ENCODE data around the gene PKD1L1. TPM values are rescaled to one million over a fixed set of nuclear protein-coding genes. Genes with fewer than 3 reads are reported as not detected.
A peak's percentile ranks its signal among the peaks of the same experiment; 100 is the strongest.

PKD1L1 gene, protein sequence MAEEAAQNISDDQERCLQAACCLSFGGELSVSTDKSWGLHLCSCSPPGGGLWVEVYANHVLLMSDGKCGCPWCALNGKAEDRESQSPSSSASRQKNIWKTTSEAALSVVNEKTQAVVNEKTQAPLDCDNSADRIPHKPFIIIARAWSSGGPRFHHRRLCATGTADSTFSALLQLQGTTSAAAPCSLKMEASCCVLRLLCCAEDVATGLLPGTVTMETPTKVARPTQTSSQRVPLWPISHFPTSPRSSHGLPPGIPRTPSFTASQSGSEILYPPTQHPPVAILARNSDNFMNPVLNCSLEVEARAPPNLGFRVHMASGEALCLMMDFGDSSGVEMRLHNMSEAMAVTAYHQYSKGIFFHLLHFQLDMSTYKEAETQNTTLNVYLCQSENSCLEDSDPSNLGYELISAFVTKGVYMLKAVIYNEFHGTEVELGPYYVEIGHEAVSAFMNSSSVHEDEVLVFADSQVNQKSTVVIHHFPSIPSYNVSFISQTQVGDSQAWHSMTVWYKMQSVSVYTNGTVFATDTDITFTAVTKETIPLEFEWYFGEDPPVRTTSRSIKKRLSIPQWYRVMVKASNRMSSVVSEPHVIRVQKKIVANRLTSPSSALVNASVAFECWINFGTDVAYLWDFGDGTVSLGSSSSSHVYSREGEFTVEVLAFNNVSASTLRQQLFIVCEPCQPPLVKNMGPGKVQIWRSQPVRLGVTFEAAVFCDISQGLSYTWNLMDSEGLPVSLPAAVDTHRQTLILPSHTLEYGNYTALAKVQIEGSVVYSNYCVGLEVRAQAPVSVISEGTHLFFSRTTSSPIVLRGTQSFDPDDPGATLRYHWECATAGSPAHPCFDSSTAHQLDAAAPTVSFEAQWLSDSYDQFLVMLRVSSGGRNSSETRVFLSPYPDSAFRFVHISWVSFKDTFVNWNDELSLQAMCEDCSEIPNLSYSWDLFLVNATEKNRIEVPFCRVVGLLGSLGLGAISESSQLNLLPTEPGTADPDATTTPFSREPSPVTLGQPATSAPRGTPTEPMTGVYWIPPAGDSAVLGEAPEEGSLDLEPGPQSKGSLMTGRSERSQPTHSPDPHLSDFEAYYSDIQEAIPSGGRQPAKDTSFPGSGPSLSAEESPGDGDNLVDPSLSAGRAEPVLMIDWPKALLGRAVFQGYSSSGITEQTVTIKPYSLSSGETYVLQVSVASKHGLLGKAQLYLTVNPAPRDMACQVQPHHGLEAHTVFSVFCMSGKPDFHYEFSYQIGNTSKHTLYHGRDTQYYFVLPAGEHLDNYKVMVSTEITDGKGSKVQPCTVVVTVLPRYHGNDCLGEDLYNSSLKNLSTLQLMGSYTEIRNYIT (N-terminal part only)
- 0.11 and 0.19 TPM in 2 replicates for total RNA-seq
- long read RNA-seq, result 0 reads

DNA sequence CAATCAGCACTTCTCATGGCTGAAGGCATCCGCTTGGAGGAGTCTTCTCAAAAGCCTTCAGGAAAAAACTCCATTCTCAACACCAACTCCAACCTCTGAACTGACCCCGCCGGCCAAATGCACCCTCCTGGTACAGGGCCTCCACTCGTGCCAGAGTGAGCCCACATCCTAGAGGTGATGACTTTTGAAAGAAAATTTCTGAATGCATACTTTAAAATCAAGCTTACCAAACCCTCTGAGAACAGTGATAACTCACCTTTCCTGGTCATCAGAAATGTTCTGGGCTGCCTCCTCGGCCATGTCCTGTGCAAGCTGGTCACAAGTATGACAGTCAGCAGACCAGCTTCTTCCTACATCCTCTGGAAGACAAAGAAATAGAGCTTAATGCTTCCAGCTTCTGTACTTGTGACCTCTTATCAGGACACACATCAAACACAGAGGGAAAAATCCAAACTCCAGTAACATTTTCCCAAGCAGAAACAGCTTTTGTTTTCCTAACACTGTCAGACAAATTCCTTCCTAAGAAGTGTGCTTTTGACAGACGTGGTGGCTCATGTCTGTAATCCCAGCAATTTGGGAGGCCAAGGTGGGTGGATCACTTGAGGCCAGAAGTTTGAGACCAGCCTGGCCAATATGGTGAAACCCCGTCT, at the start of gene PKD1L1:
Gene PKD1L1, minus strand, starts transcription at position 326 of the 650 bp plus-strand sequence. Its CDS starts 26 bp downstream, at position 300.
- no peaks in the 10 kb centered on the region for H3K27me3 Mint-ChIP-seq (ENCODE audit: low read depth)
- no peaks in the 10 kb centered on the region for H3K9me3 Mint-ChIP-seq
- no peak for DNase-seq (ENCODE audit: low read depth, low spot score)
- TF ChIP-seq, protein P1, sequence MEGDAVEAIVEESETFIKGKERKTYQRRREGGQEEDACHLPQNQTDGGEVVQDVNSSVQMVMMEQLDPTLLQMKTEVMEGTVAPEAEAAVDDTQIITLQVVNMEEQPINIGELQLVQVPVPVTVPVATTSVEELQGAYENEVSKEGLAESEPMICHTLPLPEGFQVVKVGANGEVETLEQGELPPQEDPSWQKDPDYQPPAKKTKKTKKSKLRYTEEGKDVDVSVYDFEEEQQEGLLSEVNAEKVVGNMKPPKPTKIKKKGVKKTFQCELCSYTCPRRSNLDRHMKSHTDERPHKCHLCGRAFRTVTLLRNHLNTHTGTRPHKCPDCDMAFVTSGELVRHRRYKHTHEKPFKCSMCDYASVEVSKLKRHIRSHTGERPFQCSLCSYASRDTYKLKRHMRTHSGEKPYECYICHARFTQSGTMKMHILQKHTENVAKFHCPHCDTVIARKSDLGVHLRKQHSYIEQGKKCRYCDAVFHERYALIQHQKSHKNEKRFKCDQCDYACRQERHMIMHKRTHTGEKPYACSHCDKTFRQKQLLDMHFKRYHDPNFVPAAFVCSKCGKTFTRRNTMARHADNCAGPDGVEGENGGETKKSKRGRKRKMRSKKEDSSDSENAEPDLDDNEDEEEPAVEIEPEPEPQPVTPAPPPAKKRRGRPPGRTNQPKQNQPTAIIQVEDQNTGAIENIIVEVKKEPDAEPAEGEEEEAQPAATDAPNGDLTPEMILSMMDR (conservative IDR thresholded peaks at IDR 0.05), result no peak
- peak within 1 kb of the TSS; percentile 48 for H3K27ac Mint-ChIP-seq (ENCODE audit: unreplicated experiment)
- peaks cover 34% of the 10 kb centered on the region for H3K4me1 Mint-ChIP-seq
- H3K36me3 Mint-ChIP-seq (ENCODE audit: low read depth), result no peaks in the 10 kb centered on the region
- no peak within 1 kb of the TSS for H3K4me3 Mint-ChIP-seq

DNA sequence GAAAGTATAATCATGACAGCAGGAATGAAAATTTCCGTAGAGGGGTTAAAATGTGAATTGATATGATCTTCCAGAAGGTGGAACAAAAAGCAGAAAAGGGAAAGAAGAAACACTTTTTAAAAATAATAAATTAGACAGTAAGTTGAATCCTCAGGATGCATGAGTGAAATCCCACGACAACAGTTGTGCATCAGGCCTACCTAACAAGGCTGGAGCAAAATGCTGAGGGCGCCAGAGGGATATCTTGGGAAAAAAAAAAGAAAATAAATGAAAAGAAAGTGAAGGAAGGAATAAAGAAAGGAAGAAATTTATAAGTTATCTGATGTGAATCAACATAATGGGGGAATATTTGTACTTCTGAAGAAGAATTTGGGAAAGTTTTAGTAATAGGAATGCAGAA, 44.2 kb upstream of the PKD1L1 start:
- DNase-seq (ENCODE audit: low read depth, low spot score), result no peak
- Mint-ChIP-seq H3K27ac (ENCODE audit: unreplicated experiment) (no peak overlapping the region), H3K4me3 (peak overlapping the region; percentile 88), H3K27me3 (ENCODE audit: low read depth) (no peaks in the 10 kb centered on the region), H3K36me3 (ENCODE audit: low read depth) (peaks cover 6% of the 10 kb centered on the region), H3K4me1 (peaks cover 30% of the 10 kb centered on the region), H3K9me3 (peaks cover 9% of the 10 kb centered on the region)
- TF ChIP-seq, protein P1 (conservative IDR thresholded peaks at IDR 0.05), result no peak

DNA sequence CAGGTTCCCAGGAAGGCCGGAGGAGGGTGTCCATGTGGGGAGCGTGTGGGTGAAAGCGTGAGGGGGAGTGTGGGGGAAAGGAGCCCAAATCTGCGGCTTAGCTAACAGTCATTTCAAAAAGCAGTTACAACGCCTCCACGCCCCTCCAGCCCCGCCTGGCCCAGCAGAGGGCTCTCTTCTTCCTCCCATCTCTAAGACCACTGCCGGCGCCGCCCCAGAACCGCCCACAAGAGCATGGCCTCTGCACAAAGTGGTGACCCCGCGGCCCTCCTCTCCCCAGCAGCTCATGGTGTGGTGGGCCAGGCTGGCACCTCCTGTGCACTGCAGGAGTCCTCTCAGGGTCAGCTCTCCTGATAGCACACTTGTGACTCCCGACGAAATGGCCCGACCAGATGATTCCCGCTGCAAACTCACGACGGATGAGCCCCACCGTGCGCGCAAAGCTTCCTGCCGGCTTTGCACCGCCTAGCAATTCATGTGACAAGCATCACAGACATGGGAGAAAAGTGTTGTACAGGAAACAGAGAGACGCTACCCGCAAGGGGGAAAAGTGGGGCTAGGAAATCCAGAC, 43.6 kb upstream of the PKD1L1 start:
- TF ChIP-seq, protein P1 (conservative IDR thresholded peaks at IDR 0.05), result peak; percentile 61
- peak overlapping the region; percentile 88 for H3K4me3 Mint-ChIP-seq
- H3K27me3 Mint-ChIP-seq (ENCODE audit: low read depth), result no peaks in the 10 kb centered on the region
- peak; percentile 77 for DNase-seq (ENCODE audit: low read depth, low spot score)
- peaks cover 9% of the 10 kb centered on the region for H3K9me3 Mint-ChIP-seq
- peaks cover 30% of the 10 kb centered on the region for H3K4me1 Mint-ChIP-seq
- peaks cover 6% of the 10 kb centered on the region for H3K36me3 Mint-ChIP-seq (ENCODE audit: low read depth)
- peak overlapping the region; percentile 97 for H3K27ac Mint-ChIP-seq (ENCODE audit: unreplicated experiment)

DNA sequence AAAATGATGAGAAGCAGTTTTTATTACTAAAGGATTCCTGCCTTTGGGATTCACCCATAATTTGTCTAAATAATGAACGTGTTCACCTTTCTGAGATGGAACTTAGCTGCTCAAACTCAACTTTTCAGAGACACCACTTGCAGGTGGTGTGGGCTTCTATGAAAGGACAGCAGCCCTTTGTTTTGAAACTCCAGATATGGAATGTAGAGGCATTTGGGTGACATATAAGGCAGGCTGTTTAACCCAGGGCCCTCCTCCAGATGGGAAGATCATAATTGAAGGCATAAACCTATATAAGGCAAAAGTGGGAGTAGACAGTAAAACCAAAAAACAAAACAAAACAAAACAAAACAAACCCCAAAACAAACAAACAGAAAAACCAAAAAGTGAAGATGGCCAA, 43.0 kb upstream of the PKD1L1 start:
- H3K9me3 Mint-ChIP-seq, result peaks cover 9% of the 10 kb centered on the region
- no peaks in the 10 kb centered on the region for H3K27me3 Mint-ChIP-seq (ENCODE audit: low read depth)
- DNase-seq (ENCODE audit: low read depth, low spot score), result no peak
- peaks cover 6% of the 10 kb centered on the region for H3K36me3 Mint-ChIP-seq (ENCODE audit: low read depth)
- H3K27ac Mint-ChIP-seq (ENCODE audit: unreplicated experiment), result peak overlapping the region; percentile 97
- peaks cover 30% of the 10 kb centered on the region for H3K4me1 Mint-ChIP-seq
- TF ChIP-seq, protein P1 (conservative IDR thresholded peaks at IDR 0.05), result no peak
- H3K4me3 Mint-ChIP-seq, result peak overlapping the region; percentile 88

All from neural crest cell (in vitro differentiated cells).